Stimulated activated CD4-positive, alpha-beta T cell treated with anti-CD3 and anti-CD28 coated beads, Interleukin-1b, Interleukin-23, amount 100 ng/mL, for 4 hours (primary cell): ENCODE data around the gene AMN1.
A peak's percentile ranks its signal among the peaks of the same experiment; 100 is the strongest.
"Not testable (repeated sequence)": the region's sequence is repeated elsewhere in the genome, so short reads cannot be mapped to it uniquely, and the experiment has no call there.

ENCODE experiments used
- DNase-seq, 2 donors: peaks; one replicate each; pipeline ENCODE4 v3.0.0-alpha.2; 2020; ENCODE audit warnings: low read depth in 2 of 2

Gene AMN1

DNA sequence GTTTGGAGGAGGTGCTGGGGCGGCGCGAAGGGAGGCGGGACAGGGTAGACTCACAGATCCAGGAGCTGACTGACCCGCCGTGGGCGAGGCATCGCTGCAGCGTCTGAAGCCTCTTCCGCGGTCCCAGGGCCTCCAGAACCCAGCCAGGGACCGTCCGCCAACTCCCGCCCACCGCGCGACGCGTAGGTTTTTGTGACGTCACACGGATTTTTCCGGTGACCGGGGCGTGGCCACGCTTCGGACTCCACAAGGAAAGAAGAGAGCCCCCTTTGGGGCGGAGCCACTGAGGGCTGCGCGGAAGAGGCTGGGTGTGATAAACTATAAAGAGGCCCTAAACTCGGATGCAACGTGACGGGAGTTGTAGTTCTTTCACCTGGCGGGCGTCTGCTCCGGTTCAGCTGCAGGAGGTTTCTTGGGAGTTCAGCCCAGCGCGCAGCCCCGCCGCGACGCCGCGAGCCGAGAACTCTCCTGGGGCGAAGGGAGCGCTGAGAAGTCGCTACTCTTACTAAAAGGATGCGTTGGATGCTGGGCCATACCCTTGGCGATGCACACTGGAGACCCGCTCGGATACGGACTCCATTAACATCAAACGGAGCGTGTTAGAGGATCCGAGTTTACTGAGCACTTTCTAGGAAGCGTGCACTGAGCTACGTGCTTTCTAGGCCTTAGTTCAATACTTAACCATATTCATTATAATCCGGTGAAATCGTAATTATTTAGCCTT, at the start of gene AMN1:
TSS of gene AMN1 (minus strand) at position 105 of the 724 bp plus-strand sequence. CDS start at position 92, 13 bp downstream.
- peak; percentile 96 for DNase-seq

DNA sequence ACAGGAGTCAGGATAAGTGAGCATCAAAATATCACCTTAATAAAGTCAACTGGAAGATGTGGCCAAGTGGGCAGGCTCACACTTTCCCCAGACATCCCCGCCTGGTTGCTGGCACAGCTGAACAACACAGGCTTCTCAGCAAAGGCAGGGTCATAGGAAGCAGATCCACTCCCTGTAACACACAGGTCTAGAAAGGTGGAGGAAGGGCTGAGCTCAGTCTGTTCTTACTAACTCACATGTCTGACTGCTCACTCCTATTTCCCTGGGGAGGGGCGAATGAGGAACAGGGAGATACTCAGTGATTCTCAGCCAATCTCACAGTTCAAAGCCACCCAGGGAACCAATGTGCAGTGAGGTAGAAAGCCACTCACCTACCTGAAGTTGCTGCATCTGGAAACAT, 45.0 kb upstream of the AMN1 start:
- DNase-seq = no peak

DNA sequence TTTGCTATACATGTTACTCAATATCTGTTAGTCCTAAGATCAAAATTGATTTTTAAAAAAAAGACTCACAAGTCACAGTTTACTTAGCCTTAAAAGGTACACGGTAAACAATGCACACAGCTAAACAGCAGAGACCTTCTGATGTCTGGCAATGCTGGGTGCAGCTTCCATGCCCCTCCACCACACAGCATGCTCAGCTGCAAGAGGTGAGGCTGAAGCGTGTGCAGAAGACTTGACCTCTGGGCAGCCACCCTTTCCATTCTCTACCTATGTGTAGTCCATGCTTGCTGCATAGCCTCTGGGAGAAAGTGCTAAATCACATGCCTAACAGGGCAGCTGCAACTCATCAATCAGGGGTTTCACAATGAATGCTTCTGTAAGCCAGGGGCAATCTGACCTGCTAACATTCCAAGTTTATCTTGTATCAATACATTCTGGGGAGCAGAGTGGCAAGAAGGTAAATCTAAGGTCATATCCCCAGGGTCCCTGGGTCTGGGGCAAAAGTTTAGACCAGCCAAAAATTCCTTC, 44.5 kb upstream of the AMN1 start:
- DNase-seq = no peak

DNA sequence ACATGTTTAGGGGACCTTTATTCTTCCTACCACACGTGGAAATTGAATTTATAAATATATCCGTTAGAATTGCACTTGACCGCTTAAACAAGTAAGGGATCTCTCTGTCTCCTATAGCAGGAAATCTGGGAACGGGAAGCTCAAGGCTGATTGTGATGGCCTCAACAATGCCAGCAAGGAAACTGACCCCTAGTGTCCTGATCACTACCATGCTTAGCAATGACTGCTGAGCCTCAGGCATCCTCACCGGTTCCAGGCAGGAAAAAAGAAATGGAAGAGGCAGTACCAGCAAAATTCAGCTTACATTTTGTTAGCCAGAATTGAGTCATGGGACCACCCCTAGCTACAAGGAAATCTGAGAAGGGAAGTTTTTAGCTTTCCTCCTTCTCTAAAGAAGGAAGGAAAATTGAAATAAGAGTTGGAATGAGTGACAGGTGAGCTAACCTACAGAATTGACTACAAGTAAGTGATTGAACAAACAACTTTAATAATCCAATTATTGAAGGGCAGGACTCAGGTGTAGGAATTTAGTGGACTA, 43.9 kb upstream of the AMN1 start:
- no peak for DNase-seq

DNA sequence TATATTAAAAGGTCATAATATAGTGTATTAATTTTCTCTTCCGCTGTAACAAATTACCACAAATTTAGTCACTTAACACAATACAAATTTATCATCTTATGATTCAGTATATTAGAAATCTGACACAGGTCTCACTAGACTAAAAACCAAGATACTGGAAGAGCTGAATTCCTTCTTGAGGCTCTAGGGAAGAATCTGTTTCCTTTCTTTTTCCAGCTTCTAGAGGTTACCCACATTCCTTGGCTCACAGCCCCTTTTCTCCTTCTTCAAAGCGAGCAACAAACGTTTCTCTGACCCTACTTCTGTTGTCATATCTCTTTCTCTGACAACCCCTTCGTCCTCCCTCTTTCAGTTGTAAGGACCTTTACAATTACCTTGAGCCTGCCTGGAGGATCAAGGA, 43.4 kb upstream of the AMN1 start:
- no peak for DNase-seq

DNA sequence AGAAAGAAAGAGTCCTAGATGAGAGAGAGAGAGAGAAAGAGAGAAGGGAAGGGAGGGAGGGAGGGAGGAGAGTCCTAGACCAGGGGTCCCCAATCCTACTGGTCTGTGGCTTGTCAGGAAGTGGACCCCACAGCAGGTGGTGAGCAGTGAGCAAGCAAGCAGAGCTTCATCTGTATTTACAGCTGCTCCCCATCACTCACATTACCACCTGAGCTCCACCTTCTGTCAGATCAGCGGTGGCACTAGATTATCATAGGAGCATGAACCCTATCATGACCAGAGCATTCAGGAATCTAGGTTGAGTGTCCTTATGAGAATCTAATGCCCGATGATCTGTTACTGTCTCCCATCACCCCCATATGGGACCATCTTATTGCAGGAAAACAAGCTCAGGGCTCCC, 39.2 kb upstream of the AMN1 start:
- no peak for DNase-seq

DNA sequence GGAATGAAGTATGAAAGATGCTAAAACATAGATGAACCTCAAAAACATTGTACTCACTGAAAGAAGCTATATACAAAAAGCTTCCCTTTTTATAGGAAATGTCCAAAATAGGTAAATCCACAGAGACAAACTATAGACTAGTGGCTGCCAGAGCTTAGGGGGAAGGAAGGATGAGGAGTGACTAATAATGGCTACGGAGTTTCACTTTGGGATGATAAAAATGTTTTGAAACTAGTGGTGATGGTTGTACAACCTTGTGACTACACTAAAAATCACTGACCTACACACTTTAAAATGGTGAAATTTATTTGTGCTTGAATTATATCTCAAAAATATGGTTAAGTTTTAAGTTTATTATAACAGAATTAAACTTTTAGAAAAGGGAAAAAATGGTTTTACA, 37.1 kb upstream of the AMN1 start:
- DNase-seq = no peak

DNA sequence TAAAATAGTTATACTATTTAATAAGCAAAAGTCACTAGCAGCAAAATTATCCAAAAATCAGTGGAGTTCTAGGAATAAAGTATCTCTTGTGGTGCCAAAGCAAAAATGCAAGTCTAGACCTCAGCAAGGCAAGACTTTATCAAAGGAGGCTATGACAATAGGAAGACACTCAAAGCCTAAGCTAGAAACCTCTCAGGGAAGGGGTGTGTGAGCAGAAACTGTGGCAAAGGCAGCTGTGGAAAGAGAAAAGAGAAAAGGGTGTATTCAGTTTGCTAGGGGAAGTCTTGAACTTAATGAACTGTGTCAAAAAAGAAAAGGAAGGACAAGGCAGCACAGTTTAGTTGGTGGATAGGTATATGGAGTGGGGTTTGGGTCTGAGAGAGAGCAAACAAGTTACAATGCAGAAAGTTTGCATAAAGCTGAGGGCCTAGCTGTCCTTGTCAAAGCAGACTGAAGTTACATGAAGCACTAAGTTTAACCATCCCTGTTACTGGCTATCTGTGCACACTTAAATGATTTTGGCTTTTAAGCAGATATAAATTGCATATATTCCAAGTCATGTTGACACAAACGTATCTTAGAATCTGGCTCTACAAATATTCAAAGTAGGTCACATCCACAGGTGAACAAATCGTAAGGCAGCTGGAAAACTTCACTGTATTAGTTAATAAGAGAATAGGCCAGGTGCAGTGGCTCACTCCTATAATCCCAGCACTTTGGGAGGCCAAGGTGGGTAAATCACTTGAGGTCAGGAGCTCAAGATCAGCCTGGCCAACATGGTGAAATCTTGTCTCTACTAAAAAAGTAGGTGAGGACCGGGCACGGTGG, 31.0 kb upstream of the AMN1 start:
- DNase-seq = no peak

DNA sequence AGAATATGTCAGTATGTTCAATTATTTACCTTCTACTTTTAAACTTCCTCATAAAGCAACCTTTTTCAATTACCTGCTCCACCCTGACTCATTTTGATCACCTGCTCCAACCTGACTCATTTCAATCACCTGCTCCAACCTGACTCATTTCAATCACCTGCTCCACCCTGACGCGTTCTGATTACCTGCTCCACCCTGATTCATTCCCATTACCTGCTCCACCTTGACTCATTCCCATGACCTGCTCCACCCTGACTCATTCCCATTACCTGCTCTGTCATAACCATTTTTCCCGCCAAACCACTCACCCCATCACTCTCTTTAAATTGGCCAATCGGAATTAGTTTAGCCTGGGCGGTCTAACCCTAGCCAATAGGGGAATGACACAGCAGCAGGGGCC, 29.5 kb upstream of the AMN1 start:
- DNase-seq = not testable (repeated sequence)

DNA sequence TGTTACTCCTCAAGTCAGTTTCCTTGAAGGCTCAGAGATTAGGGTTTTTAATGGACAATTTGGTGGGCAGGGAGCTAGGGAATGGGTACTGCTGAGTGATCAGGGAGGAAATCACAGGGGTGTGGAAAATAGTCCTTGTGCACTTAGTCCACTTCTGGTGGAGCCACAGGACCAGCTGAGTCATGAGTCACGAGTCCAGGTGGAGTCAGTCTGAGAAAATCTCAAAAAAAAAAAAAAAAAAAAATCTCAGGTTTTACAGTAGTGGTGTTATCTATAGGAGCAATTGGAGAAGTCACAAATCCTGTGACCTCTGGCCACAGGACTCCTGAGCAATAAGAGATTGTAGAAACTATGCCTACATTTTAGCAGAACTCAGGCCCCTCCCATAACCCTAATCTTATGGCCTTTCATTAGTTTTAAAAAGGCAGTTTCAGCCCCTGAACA, 28.2 kb upstream of the AMN1 start:
- no peak for DNase-seq

DNA sequence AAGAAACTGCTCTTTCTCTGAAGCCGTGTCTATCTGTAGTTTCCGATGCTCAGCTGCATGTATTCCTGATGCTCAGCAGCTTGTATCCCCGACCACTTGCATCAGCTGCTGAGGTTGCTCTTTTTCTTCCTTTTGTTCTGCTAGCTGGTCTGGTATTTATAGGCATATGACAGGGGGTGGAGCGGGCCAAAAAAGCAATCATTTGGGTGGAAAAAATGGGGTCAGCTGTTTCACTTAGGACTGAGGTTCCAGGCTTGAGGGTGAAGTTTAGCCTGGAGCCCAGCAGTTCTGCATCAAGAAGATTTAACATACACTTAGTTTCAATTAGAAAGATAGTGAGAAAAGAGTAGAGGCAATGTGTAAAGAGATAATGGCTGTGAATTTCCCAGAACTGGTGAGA, 23.6 kb upstream of the AMN1 start:
- DNase-seq = no peak

DNA sequence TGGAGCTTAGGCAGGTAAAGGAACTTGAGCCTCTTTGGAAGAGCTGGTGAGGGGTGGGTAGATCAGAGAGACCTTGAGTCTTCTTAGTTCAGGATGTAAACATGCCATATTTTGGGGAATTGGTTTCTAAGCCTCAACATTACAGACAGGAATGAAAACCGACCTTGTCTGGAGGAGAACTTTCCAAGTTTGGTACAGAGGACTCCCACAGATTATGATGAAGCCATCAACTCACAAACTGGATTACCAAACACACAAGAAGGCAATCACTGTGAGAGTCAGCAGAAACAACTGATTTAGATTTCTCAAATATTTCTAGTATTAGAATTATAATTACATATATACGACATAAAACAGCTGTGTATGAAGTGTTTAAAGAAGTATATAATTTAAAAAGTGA, 22.3 kb upstream of the AMN1 start:
- no peak for DNase-seq

DNA sequence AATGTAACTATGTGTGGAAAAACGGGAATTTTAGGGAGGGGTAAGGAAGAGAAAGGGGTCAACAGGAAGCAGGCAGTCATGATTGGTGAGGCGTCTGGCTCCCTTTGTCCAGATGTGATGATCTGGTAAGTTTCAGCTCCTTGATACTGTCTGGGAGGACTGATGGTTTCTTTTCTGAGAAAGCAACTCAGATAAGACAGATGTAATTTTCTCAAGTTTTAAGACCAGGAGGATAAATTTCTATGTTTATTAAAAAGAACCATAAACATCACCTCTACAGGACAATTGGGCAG, 21.9 kb upstream of the AMN1 start:
- no peak for DNase-seq

DNA sequence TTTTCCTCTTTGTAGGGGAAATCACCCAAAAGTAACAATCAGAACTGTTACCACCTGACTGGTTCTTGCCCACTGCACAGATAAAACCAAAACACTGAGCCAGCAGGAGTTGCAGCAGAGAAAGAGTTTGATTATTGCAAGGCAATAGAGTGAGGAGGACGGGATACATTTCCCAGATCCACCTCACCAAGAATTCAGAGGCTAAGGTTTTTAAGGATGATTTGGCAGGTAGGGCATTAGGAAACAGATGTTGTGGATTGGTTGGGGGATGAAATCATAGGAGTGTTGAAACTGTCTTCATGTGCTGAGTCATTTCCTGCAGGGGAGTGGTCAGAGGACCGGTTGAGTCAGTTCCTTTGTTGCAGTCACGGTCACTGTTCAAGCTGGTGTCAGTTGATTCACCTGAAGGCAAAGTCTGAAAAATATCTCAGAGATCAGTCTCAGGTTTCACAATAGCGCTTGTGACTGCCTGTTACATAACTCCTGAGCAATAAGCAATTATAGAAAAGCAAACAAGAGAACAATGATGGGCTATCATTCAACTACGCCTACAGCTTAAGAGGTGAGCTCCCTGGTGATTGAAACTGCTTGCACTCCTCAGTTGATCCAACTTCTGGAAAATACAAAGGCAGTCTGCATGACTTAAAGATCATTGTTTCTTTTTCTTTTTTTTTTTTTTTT, 20.3 kb upstream of the AMN1 start:
- peak in 1 of 2 donors; percentile 50 for DNase-seq

DNA sequence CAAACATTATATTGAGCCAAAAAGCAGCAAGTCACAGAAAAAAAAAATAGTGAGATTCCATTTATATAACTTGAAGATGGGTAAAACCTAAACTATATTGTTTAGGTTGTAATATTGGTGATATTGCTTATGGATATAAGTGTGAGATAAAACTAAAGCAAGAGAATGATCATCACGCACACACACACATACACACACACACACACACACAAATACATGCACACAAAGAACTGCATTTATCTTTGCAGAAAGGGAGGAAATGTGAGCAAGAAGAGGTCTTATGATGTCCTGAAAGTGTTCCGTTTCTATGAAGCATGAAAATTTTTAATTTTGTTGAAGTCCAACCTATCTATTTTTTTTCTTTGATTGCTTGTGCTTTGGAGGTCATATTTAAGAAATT, 16.4 kb upstream of the AMN1 start:
- DNase-seq = no peak

DNA sequence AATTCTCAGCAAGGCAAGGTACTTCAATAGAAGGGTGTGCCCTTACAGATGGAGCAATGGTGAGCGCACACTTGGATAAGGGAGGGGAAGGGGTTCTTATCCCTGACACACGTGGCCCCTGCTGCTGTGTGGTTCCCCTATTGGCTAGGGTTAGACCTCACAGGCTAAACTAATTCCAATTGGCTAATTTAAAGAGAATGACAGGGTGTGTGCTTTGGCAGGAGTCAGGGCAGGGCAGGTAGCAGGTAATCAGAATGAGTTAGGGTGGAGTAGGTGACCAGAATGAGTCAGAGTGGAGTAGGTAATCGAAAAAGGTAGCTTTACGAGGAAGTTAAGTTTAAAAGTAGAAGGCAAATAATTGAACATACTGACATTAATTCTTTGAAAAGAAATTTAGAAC, 15.5 kb upstream of the AMN1 start:
- not testable (repeated sequence) for DNase-seq

DNA sequence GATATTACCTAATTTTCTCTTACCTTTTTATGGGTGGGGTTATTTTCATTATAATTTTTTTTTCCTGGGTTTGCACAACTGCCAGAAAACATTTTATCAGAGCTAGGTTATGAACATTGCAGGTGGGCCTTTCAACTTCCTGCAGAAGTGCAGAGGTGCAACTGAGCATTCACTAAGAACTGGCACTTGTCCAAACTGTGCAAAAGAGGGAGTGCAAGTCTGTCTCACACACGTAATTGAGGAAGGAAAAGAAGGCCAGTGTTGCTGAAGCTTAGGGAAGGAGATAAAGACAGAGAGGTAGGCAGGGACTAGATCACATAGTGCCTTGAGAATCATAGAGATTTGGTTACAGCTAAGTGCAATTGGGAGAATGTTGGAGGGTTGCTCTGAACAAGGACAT, 14.1 kb upstream of the AMN1 start:
- DNase-seq = no peak

DNA sequence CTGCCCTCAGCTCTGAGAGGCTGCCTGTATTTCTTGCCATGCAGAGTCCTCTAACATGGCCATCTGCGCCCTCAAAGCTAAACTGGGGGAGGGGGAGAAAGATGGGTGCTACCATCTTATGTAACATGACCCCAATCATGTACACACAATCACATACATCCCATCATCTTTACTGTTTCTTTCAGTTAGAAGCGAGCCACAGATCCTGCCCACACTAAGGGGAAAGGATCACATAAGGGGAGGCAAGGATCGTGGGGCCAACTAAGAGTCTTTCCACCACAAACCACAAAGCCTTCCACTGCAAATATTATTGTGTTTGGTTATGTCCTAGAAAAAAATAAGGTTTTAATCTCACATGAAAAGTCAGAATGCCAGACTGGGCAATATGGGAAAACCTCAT, 11.8 kb upstream of the AMN1 start:
- DNase-seq = no peak

DNA sequence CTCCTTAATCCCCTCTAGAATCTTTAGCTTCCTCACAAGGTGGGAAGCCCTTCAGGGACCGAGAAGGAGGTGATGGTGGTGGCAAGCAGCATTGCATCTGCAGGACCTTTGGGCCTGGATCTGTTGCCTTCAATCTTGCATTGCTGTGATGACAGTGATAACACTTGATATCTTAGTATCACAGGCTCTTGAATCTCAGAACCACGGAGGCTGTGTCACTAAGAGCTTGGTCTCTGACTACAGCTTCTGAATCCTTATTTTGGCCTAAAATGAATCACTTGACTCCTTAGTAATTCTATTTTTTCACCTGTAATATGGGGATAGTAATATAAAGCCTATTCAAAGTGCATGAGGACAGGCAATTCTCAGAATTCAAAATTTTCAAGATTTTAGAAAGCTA, 8.9 kb upstream of the AMN1 start:
- no peak for DNase-seq

DNA sequence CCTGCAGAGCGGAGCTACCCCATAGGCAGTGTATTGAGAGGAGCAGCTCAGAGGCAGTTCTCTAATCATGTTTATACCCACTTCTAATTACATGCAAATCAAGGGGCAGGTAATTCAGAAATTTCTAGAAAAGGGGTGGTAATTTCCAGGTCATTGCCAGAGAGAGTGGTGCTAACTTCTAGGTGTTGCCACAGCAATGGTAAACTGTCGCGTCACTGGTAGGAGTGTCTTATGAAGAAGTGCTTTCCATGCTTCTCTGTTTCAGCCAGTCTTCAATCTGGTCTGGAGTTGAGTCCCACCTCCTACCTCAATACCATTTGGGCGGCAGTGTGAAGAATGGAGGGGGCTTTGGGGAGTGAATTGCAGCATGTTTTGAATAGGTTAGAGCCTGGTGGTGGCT, 8.5 kb upstream of the AMN1 start:
- no peak for DNase-seq

DNA sequence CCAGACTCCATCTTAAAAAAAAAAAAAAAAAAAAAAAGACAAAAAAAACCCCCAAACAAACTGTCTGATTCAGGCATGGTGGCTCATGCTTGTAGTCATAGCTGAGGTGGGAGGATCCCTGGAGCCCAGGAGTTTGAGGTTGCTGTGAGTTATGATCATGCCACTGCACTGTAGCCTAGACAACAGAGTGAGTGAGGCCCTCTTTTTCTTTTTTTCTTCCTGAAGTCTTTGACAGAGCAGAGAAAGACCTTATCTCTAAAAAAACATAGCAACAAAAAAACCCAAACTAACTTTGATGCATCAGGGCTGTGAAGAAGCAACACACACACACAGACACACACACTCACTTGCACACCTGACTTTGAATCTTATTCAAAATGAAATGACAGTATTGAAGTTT, 7.7 kb upstream of the AMN1 start:
- peak in 1 of 2 donors; percentile 51 for DNase-seq
